ENCODE measurements around the gene ZNF202. TPM values are rescaled to one million over a fixed set of nuclear protein-coding genes. Genes with fewer than 3 reads are reported as not detected.

Gene ZNF202
- total and polyA plus RNA-seq, 2 experiments from 2014 or later = 4.5 to 5.5 TPM

GRCh38 chr11:123738374-123738773 lies 3.1 kb downstream of the ZNF202 start:
- in situ Hi-C loops (cut with MboI) = no loop called here
- no peak overlapping the region for H3K9ac ChIP-seq
- 0 to 8% methylated on average over 2 of the region's 2 CpGs for WGBS, 2 experiments (ENCODE audit: low coverage in 1 of 2, low lambda C conversion rate in 2 of 2, missing lambda C conversion rate in 2 of 2)
- H3K27ac ChIP-seq = no peak overlapping the region
- no peak for TF ChIP-seq EZH2phosphoT487 (IDR thresholded peaks at IDR 0.05; ENCODE audit: insufficient read depth, low read depth)
- no peak for TF ChIP-seq EZH2 (IDR thresholded peaks at IDR 0.05; ENCODE audit: insufficient read depth, poor library complexity, severe bottlenecking)
- H3K4me2 ChIP-seq (ENCODE audit: unreplicated experiment) = no peak overlapping the region
- H3K9me2 ChIP-seq (ENCODE audit: insufficient read depth) = no peaks in the 10 kb centered on the region
- H3K27me3 ChIP-seq (replicated peaks; ENCODE audit: insufficient read depth) = no peaks in the 10 kb centered on the region
- no peaks in the 10 kb centered on the region for H3K9me3 ChIP-seq (ENCODE audit: low read depth)
- H3K79me2 ChIP-seq (ENCODE audit: insufficient read depth) = peaks cover 91% of the 10 kb centered on the region
- peaks cover 19% of the 10 kb centered on the region for H3K4me1 ChIP-seq (ENCODE audit: insufficient read depth)
- H3K4me3 ChIP-seq = no peak overlapping the region
- no peaks in the 10 kb centered on the region for H3K36me3 ChIP-seq (ENCODE audit: low read depth)
- H2AFZ ChIP-seq = no peak overlapping the region
- no peaks in the 10 kb centered on the region for H4K20me1 ChIP-seq (ENCODE audit: insufficient read depth)
- no peak for DNase-seq
- no peaks in the 10 kb centered on the region for H3F3A ChIP-seq (ENCODE audit: insufficient read depth)

GRCh38 chr11:123736769-123737168 lies 4.7 kb downstream of the ZNF202 start:
- Histone ChIP-seq H3K4me2 (ENCODE audit: unreplicated experiment) (no peak overlapping the region), H4K20me1 (ENCODE audit: insufficient read depth) (no peaks in the 10 kb centered on the region), H2AFZ (no peak overlapping the region), H3K4me1 (ENCODE audit: insufficient read depth) (peaks cover 14% of the 10 kb centered on the region), H3K36me3 (ENCODE audit: low read depth) (no peaks in the 10 kb centered on the region), H3K27ac (no peak overlapping the region), H3K27me3 (replicated peaks; ENCODE audit: insufficient read depth) (no peaks in the 10 kb centered on the region), H3K4me3 (no peak overlapping the region), H3K79me2 (ENCODE audit: insufficient read depth) (peaks cover 95% of the 10 kb centered on the region), H3K9me2 (ENCODE audit: insufficient read depth) (no peaks in the 10 kb centered on the region), H3K9ac (no peak overlapping the region), H3K9me3 (ENCODE audit: low read depth) (no peaks in the 10 kb centered on the region), H3F3A (ENCODE audit: insufficient read depth) (no peaks in the 10 kb centered on the region)
- WGBS, 2 experiments (ENCODE audit: low coverage in 1 of 2, low lambda C conversion rate in 2 of 2, missing lambda C conversion rate in 2 of 2) = 80 to 83% methylated on average over 3 of the region's 3 CpGs
- in situ Hi-C loops (cut with MboI) = no loop called here
- DNase-seq = no peak
- TF ChIP-seq EZH2phosphoT487 (IDR thresholded peaks at IDR 0.05; ENCODE audit: insufficient read depth, low read depth) = no peak
- TF ChIP-seq EZH2 (IDR thresholded peaks at IDR 0.05; ENCODE audit: insufficient read depth, poor library complexity, severe bottlenecking) = no peak

GRCh38 chr11:123729602-123730001 lies 11.9 kb downstream of the ZNF202 start:
- no peak for TF ChIP-seq EZH2 (IDR thresholded peaks at IDR 0.05; ENCODE audit: insufficient read depth, poor library complexity, severe bottlenecking)
- no peak for TF ChIP-seq EZH2phosphoT487 (IDR thresholded peaks at IDR 0.05; ENCODE audit: insufficient read depth, low read depth)
- peak; percentile 58 for DNase-seq
- WGBS, 2 experiments (ENCODE audit: low coverage in 1 of 2, low lambda C conversion rate in 2 of 2, missing lambda C conversion rate in 2 of 2) = 66 to 70% methylated on average over 8 of the region's 8 CpGs
- Histone ChIP-seq H3K9me3 (ENCODE audit: low read depth) (no peaks in the 10 kb centered on the region), H3K27me3 (replicated peaks; ENCODE audit: insufficient read depth) (no peaks in the 10 kb centered on the region), H3K36me3 (ENCODE audit: low read depth) (peaks cover 42% of the 10 kb centered on the region), H3K4me2 (ENCODE audit: unreplicated experiment) (no peak overlapping the region), H3K4me1 (ENCODE audit: insufficient read depth) (no peaks in the 10 kb centered on the region), H3K9ac (no peak overlapping the region), H2AFZ (no peak overlapping the region), H3K27ac (no peak overlapping the region), H3F3A (ENCODE audit: insufficient read depth) (no peaks in the 10 kb centered on the region), H3K79me2 (ENCODE audit: insufficient read depth) (peaks cover 24% of the 10 kb centered on the region), H4K20me1 (ENCODE audit: insufficient read depth) (no peaks in the 10 kb centered on the region), H3K4me3 (no peak overlapping the region), H3K9me2 (ENCODE audit: insufficient read depth) (no peaks in the 10 kb centered on the region)
- in situ Hi-C loops (cut with MboI) = no loop called here

- TF ChIP-seq EZH2 (IDR thresholded peaks at IDR 0.05; ENCODE audit: insufficient read depth, poor library complexity, severe bottlenecking) = no peak
- TF ChIP-seq EZH2phosphoT487 (IDR thresholded peaks at IDR 0.05; ENCODE audit: insufficient read depth, low read depth) = no peak
- H3K9me3 ChIP-seq (ENCODE audit: low read depth) = no peaks in the 10 kb centered on the region
- H3K4me1 ChIP-seq (ENCODE audit: insufficient read depth) = no peaks in the 10 kb centered on the region
- no peak overlapping the region for H2AFZ ChIP-seq
- peaks cover 51% of the 10 kb centered on the region for H3K36me3 ChIP-seq (ENCODE audit: low read depth)
- no peaks in the 10 kb centered on the region for H3K9me2 ChIP-seq (ENCODE audit: insufficient read depth)
- in situ Hi-C loops (cut with MboI) = no loop called here
- no peak overlapping the region for H3K27ac ChIP-seq
- H3K4me2 ChIP-seq (ENCODE audit: unreplicated experiment) = no peak overlapping the region
- H3K9ac ChIP-seq = no peak overlapping the region
- H4K20me1 ChIP-seq (ENCODE audit: insufficient read depth) = no peaks in the 10 kb centered on the region
- H3K4me3 ChIP-seq = no peak overlapping the region
- H3K27me3 ChIP-seq (replicated peaks; ENCODE audit: insufficient read depth) = no peaks in the 10 kb centered on the region
- H3K79me2 ChIP-seq (ENCODE audit: insufficient read depth) = no peaks in the 10 kb centered on the region
- 97% methylated on average over 23 of the region's 23 CpGs for WGBS, 2 experiments (ENCODE audit: low coverage in 1 of 2, low lambda C conversion rate in 2 of 2, missing lambda C conversion rate in 2 of 2)
- DNase-seq = no peak
- H3F3A ChIP-seq (ENCODE audit: insufficient read depth) = no peaks in the 10 kb centered on the region
Measured at GRCh38 chr11:123725995-123726655, 15.3 kb downstream of the ZNF202 start.
